ENCODE results near the gene MYO16. TPM values are rescaled to one million over a fixed set of nuclear protein-coding genes. Genes with fewer than 3 reads are reported as not detected.

Gene MYO16
- total and polyA plus RNA-seq, 8 donors = 0.03 to 0.47 (median 0.16) TPM

DNA sequence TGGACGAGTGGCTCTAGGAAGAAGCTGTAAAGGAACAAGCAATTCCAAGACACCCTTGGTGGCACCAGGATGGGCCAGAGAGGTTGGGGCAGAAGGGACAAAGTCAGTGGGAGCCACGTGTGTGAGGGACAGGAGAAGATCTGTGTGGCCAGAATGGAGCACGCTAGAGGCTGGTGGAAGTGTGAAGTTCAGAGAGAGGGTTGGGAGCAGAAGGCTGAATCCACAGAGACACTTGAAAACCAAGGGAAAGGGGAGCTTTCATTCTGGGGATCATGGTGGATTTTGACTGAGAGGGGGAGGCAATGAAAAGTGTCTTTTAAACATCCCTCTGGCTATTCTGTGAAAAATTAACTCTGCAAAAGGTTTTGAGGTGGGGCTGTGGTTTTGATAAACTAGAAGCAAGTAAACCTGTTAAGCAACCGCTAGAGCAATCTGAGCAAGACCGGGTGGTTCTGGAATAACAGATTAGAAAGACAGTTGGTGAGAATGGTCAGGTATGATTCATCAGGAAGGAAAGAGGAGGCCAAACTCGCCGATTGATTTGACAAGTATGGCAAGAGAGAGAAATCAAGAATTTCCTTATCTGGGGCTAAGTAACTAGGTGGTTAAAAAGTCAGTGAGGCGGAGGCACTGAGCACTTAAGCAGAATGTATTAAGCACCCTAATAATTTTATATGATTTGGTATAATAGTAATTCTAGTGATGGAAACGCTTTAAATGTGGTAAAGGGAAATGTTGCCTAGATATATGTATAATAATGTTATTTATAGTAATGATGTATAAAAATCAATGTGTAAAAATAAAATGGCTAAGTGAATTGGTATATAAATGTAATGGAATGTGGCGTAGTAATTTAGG lies 140.0 kb downstream of the MYO16 start:
- intact Hi-C loops (cut with DNase I) = no loop called here
- TF ChIP-seq, protein P1, sequence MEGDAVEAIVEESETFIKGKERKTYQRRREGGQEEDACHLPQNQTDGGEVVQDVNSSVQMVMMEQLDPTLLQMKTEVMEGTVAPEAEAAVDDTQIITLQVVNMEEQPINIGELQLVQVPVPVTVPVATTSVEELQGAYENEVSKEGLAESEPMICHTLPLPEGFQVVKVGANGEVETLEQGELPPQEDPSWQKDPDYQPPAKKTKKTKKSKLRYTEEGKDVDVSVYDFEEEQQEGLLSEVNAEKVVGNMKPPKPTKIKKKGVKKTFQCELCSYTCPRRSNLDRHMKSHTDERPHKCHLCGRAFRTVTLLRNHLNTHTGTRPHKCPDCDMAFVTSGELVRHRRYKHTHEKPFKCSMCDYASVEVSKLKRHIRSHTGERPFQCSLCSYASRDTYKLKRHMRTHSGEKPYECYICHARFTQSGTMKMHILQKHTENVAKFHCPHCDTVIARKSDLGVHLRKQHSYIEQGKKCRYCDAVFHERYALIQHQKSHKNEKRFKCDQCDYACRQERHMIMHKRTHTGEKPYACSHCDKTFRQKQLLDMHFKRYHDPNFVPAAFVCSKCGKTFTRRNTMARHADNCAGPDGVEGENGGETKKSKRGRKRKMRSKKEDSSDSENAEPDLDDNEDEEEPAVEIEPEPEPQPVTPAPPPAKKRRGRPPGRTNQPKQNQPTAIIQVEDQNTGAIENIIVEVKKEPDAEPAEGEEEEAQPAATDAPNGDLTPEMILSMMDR (IDR thresholded peaks at IDR 0.05) = no peak
- Histone ChIP-seq H3K4me3 (no peak overlapping the region), H3K9me3 (no peaks in the 10 kb centered on the region), H3K27ac (no peak overlapping the region), H3K27me3 (no peaks in the 10 kb centered on the region), H3K4me1 (no peaks in the 10 kb centered on the region), H3K36me3 (no peaks in the 10 kb centered on the region)
- FAIRE-seq (no peak), ATAC-seq (peak in 3 of 4 donors; percentile 36 to 72 (median 71)), DNase-seq (peak in 1 of 6 donors; percentile 13)
- WGBS, 2 donors = 37 to 39% methylated on average over 10 of the region's 10 CpGs

DNA sequence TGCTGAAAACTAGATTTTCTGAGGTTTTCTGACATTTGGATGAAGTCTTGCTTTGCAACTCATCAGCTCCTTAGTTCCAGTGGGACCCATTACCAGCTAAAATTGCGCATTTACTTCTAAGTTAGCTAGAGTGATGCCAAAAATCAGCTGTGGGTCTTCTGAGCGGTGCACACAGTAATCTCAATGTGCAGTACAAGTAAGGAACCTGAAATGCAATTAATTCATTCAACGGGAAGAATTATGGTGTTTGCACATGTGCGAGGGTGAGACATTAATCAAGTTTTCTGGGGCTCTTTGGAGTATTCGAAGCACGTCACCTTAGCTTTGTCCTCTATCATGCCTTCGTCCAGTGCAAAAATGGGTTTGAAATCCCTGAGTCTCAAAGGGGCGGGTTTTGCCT lies 146.2 kb downstream of the MYO16 start:
- Histone ChIP-seq H3K9me3 (no peaks in the 10 kb centered on the region), H3K4me1 (no peaks in the 10 kb centered on the region), H3K36me3 (no peaks in the 10 kb centered on the region), H3K27ac (no peak overlapping the region), H3K27me3 (no peaks in the 10 kb centered on the region), H3K4me3 (no peak overlapping the region)
- TF ChIP-seq, protein P1 (IDR thresholded peaks at IDR 0.05) = no peak
- intact Hi-C loops (cut with DNase I) = no loop called here
- 36 to 41% methylated on average over 8 of the region's 8 CpGs for whole genome bisulfite sequencing, 2 donors
- no peak for FAIRE-seq
- DNase-seq = no peak
- ATAC-seq = no peak

DNA sequence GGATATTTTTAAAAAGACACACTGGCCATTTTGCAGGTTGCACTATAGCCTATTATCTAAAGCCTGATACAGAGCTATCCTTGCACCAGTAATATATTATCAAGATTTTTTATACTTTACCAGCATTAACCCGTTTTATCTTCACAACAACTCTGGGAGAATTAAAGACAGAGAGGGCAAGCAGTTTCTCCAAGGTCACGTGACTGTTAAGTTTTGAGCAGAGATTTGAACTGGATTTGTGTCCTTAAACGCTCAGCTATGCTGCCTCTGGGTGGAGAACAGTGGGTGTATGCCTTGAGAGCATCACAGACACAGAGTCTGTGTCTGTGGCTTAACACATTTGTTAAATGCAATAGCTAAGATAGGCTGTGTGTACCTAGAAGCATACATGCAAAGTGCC lies 147.2 kb downstream of the MYO16 start:
- DNase-seq (no peak), ATAC-seq (no peak)
- WGBS, 2 donors = 36 to 42% methylated on average over 3 of the region's 3 CpGs

DNA sequence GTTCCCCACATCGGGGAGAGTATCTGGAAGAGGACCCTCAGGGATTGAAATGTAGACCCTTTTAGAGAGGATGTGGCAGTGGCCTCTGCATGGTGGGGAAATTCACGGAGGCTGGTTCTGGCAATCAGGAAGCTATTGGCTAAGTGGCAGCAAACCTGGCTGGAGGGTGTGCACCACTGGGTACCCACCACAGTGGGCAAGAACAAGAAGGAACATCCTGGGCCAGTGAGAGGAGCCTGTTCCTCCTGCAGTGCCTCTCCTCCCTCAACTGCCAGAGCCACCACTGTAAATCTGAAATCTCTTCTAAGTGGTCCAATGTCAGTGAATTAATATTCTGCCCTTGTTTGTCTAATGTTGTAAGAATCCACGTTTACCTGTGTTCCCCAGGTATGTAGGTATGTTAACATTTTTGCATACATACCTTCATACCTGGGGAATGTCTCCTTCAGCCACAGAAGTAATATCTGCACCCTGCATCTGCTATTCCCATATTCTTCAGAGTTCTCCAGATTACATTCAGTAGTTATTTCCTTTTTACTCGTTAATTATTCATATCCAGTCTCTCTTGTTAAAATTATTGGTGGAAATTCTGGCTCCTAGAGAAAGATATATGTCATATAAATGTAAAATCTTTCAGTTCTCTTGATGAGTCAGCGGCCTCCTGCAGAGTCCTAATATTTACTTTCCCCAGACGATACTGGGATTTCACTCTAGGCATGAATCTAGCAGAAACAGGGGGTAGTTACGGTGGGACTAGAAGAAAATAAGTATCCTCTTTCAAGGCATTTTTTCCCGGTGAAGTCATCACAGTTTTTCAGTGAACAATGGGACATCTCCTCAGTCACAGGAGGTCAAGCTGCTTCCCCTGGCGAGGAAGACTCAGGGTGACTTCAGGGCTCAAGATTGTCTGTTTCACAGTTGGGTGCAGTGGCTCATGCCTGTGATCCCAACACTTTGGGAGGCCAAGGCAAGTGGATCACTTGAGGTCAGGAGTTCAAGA lies 148.3 kb downstream of the MYO16 start:
- H3K27ac ChIP-seq = no peak overlapping the region
- DNase-seq = no peak
- ATAC-seq = peak in 1 of 4 donors; percentile 53
- no peaks in the 10 kb centered on the region for H3K27me3 ChIP-seq
- H3K4me1 ChIP-seq = no peaks in the 10 kb centered on the region
- no peak for FAIRE-seq
- no peak overlapping the region for H3K4me3 ChIP-seq
- H3K36me3 ChIP-seq = no peaks in the 10 kb centered on the region
- intact Hi-C loops (cut with DNase I) = no loop called here
- TF ChIP-seq, protein P1 (IDR thresholded peaks at IDR 0.05) = no peak
- WGBS, 2 donors = 32 to 34% methylated on average over 9 of the region's 9 CpGs
- H3K9me3 ChIP-seq = no peaks in the 10 kb centered on the region

More for the DNA sequence above, 147.2 kb downstream of the MYO16 start:
- TF ChIP-seq, protein P1 (IDR thresholded peaks at IDR 0.05) = no peak
- FAIRE-seq = no peak
- Histone ChIP-seq H3K9me3 (no peaks in the 10 kb centered on the region), H3K27me3 (no peaks in the 10 kb centered on the region), H3K27ac (no peak overlapping the region), H3K36me3 (no peaks in the 10 kb centered on the region), H3K4me3 (no peak overlapping the region), H3K4me1 (no peaks in the 10 kb centered on the region)
- intact Hi-C loops (cut with DNase I) = no loop called here
